GM21367 (cell line): ENCODE data around the gene CFAP251.

Source experiments
- ATAC-seq: cut with Tn5 transposase; IDR thresholded peaks from one replicate; pipeline ENCODE4 v1.9.1; 2021; ENCODE audit not compliant: unreplicated experiment

CFAP251 gene

GRCh38 chr12:121946313-121947025, 28.1 kb downstream of the CFAP251 start:
- ATAC-seq: no peak

- ATAC-seq: no peak
These were observed 29.6 kb downstream of the CFAP251 start for GRCh38 chr12:121947981-121948380.

GRCh38 chr12:121949648-121950397, 31.4 kb downstream of the CFAP251 start:
- ATAC-seq: no peak

- ATAC-seq: no peak
These were observed 34.8 kb downstream of the CFAP251 start for GRCh38 chr12:121953117-121953692.

- no peak for ATAC-seq
These were observed 35.3 kb downstream of the CFAP251 start for GRCh38 chr12:121953695-121954094.

- no peak for ATAC-seq
These were observed 37.2 kb downstream of the CFAP251 start for GRCh38 chr12:121955258-121956237.

- ATAC-seq: no peak
These were observed 39.6 kb downstream of the CFAP251 start for GRCh38 chr12:121957861-121958515.

- ATAC-seq: no peak
These were observed 40.3 kb downstream of the CFAP251 start for GRCh38 chr12:121958541-121959240.

- no peak for ATAC-seq
These were observed 42.1 kb downstream of the CFAP251 start for GRCh38 chr12:121960541-121960940.

- ATAC-seq: no peak
These were observed 42.9 kb downstream of the CFAP251 start for GRCh38 chr12:121961195-121961879.

GRCh38 chr12:121963341-121964018, 45.1 kb downstream of the CFAP251 start:
- no peak for ATAC-seq

GRCh38 chr12:121964813-121965643, 46.6 kb downstream of the CFAP251 start:
- no peak for ATAC-seq

GRCh38 chr12:121966959-121967358, 48.6 kb downstream of the CFAP251 start:
- no peak for ATAC-seq

- ATAC-seq: no peak
These were observed 50.5 kb downstream of the CFAP251 start for GRCh38 chr12:121968876-121969275.

GRCh38 chr12:121969726-121970125, 51.3 kb downstream of the CFAP251 start:
- ATAC-seq: no peak

GRCh38 chr12:121970581-121971300, 52.3 kb downstream of the CFAP251 start:
- ATAC-seq: no peak
